Measurements from ENCODE around the gene COL4A2.

Gene COL4A2

DNA sequence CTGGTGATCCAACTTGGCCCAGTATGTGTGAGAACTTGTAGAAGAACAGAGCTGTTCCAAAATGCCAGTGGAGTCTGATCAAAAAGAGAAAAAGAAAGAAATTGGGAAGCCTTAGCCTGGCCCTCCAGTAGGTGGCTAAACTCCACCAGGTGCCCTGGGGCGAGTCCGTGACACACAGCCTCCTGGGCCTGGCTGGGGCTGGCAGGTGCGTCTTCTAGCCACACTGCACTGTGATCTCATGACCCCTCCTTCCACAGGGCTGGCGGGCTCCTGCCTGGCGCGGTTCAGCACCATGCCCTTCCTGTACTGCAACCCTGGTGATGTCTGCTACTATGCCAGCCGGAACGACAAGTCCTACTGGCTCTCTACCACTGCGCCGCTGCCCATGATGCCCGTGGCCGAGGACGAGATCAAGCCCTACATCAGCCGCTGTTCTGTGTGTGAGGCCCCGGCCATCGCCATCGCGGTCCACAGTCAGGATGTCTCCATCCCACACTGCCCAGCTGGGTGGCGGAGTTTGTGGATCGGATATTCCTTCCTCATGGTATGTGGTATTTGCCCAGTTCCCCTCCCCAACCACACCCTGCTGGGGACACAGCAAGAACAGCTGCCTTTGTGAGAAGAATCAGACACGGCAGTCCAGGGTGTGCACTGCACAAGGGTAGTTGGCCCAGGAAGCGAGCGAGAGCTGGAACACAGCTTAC lies 200.7 kb downstream of the COL4A2 start:
- DNase-seq (ENCODE audit: low read depth in 1 of 2, low spot score in 1 of 2): no peak

GRCh38 chr13:110509478-110509926 lies 202.4 kb downstream of the COL4A2 start:
- DNase-seq (ENCODE audit: low read depth in 1 of 2, low spot score in 1 of 2): no peak

- no peak for DNase-seq (ENCODE audit: low read depth in 1 of 2, low spot score in 1 of 2)
Measured at GRCh38 chr13:110509971-110510786, 203.1 kb downstream of the COL4A2 start.

DNA sequence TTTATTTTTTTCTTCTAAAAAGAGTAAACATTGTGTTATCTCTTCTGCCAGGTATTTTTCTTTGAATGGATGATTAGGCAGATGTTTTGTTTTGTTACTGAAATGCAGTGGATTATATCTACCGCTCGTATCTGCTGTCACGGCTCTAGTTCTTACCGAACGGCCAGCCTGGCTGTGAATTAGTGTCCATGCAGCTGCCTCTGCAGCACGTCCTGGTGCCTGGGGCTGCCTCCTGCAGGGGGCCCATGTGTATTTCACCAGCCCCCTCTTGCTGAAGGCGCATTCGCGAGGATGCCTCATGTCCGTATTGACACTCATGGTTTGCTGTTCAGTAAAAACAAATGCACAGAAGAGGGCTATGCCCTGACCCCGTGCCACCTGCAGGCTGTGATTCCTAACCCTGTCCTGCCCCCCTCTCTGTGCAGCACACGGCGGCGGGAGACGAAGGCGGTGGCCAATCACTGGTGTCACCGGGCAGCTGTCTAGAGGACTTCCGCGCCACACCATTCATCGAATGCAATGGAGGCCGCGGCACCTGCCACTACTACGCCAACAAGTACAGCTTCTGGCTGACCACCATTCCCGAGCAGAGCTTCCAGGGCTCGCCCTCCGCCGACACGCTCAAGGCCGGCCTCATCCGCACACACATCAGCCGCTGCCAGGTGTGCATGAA lies 204.6 kb downstream of the COL4A2 start:
- DNase-seq (ENCODE audit: low read depth in 1 of 2, low spot score in 1 of 2): no peak

DNA sequence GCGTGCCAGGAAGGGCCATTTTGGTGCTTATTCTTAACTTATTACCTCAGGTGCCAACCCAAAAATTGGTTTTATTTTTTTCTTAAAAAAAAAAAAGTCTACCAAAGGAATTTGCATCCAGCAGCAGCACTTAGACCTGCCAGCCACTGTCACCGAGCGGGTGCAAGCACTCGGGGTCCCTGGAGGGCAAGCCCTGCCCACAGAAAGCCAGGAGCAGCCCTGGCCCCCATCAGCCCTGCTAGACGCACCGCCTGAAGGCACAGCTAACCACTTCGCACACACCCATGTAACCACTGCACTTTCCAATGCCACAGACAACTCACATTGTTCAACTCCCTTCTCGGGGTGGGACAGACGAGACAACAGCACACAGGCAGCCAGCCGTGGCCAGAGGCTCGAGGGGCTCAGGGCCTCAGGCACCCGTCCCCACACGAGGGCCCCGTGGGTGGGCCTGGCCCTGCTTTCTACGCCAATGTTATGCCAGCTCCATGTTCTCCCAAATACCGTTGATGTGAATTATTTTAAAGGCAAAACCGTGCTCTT lies 205.2 kb downstream of the COL4A2 start:
- no peak for DNase-seq (ENCODE audit: low read depth in 1 of 2, low spot score in 1 of 2)

DNA sequence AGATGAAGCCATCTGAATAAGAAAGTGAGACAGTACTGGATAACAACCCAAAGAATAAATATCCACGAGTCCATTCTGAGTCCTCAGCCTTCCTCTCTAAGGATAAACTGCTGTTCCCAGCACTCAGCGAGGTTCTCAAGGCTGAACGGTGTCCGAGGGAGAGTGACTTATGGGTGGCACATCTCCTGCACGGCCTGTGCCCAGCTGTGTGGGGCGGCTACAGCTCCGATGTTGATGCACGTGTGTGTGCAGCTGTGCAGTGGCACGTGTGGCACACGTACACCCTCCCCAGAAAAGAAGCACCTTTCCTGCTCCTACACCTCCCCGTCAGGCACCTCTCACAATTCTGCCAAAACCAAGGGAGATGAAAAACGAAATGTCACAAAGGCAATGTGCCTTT lies 209.4 kb downstream of the COL4A2 start:
- DNase-seq (ENCODE audit: low read depth in 1 of 2, low spot score in 1 of 2): no peak

- no peak for DNase-seq (ENCODE audit: low read depth in 1 of 2, low spot score in 1 of 2)
Measured at GRCh38 chr13:110517505-110518225, 210.6 kb downstream of the COL4A2 start.

DNA sequence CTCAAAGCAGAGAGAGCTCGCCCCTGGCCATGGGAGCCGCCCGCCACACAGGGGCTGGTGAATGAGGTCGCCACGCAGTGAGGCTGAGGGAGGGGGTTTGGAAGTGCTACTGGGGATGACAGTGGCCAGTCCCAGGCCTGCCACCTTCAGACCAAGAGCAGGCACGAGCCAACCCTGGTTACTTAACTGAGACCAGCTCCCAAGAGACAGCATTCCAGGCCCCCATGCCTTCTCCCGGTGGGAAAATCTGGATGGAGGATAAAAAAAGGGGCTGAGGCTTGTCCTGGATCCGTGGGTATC lies 211.1 kb downstream of the COL4A2 start:
- DNase-seq (ENCODE audit: low read depth in 1 of 2, low spot score in 1 of 2): no peak

GRCh38 chr13:110518571-110518970 lies 211.5 kb downstream of the COL4A2 start:
- DNase-seq (ENCODE audit: low read depth in 1 of 2, low spot score in 1 of 2): no peak

DNA sequence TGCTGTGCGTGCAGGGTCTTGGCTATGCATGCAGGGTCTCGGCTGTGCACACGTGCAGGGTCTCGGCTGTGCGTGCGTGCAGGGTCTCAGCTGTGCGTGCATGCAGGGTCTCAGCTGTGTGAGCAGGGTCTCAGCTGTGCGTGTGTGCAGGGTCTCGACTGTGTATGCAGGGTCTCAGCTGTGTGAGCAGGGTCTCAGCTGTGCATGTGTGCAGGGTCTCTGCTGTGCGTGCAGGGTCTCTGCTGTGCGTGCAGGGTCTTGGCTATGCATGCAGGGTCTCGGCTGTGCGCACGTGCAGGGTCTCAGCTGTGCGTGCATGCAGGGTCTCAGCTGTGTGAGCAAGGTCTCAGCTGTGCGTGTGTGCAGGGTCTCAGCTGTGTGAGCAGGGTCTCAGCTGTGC lies 212.0 kb downstream of the COL4A2 start:
- no peak for DNase-seq (ENCODE audit: low read depth in 1 of 2, low spot score in 1 of 2)

- DNase-seq (ENCODE audit: low read depth in 1 of 2, low spot score in 1 of 2): no peak
Measured at GRCh38 chr13:110519506-110519905, 212.4 kb downstream of the COL4A2 start.

GRCh38 chr13:110520431-110521295 lies 213.6 kb downstream of the COL4A2 start:
- no peak for DNase-seq (ENCODE audit: low read depth in 1 of 2, low spot score in 1 of 2)

- DNase-seq (ENCODE audit: low read depth in 1 of 2, low spot score in 1 of 2): no peak
Measured at GRCh38 chr13:110521296-110521680, 214.2 kb downstream of the COL4A2 start.

DNA sequence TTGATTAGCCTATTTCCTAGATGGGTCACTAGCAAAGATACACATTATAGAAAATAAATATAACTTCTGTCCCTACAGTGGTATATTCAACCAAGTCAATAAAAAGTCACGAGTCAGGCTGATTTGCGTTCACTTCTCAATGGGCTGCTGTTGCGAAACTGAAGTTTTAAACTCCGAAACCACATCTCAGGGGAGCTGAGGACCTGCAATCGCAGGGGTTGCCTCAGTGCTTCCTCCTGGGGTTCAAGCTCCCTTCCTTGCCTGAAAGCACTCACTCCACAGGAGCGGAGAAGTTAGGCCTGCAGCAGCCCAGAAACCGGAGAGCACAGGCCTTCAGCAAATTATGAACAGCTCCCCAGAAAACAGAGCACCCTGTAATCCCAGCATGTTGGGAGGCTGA lies 214.9 kb downstream of the COL4A2 start:
- DNase-seq (ENCODE audit: low read depth in 1 of 2, low spot score in 1 of 2): no peak

DNA sequence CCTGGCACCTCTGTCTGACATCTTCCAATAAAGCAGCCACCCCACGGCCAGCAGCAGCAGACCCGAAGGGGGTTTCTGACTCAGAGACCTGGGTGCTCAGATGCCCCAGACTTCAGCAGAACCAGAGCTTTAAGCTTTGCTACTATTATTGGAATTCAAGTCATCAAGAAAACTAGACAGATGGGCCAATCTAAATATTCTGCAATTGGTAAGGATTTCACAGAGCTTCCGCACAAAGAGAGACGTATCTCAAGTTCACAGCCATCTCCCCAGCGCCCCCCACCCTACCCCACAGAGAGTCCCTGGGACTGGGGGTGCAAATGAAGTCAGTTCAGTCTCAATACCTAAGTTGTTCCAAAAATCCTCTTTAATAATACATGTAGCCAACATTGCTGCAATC lies 215.6 kb downstream of the COL4A2 start:
- no peak for DNase-seq (ENCODE audit: low read depth in 1 of 2, low spot score in 1 of 2)

DNA sequence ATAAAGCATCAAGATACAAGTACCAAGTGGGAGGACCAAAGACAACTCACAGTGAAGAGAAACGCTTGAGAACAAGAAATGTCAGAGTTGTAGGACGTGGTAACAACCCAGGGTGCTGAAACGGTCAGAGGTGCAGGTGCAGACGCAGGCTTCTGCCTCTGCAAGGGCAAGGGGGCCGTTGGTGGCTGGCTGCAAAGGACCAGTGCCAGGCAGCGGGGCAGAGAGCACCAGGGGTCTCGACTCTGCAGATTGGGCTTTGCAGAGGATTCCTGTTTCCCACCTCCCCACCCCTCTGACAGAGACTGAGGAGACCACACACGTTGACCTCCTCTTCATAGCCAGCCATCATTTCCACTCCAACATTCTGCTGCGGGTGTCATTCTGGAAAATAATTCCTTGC lies 216.1 kb downstream of the COL4A2 start:
- no peak for DNase-seq (ENCODE audit: low read depth in 1 of 2, low spot score in 1 of 2)

GRCh38 chr13:110523838-110524540 lies 216.9 kb downstream of the COL4A2 start:
- no peak for DNase-seq (ENCODE audit: low read depth in 1 of 2, low spot score in 1 of 2)

DNA sequence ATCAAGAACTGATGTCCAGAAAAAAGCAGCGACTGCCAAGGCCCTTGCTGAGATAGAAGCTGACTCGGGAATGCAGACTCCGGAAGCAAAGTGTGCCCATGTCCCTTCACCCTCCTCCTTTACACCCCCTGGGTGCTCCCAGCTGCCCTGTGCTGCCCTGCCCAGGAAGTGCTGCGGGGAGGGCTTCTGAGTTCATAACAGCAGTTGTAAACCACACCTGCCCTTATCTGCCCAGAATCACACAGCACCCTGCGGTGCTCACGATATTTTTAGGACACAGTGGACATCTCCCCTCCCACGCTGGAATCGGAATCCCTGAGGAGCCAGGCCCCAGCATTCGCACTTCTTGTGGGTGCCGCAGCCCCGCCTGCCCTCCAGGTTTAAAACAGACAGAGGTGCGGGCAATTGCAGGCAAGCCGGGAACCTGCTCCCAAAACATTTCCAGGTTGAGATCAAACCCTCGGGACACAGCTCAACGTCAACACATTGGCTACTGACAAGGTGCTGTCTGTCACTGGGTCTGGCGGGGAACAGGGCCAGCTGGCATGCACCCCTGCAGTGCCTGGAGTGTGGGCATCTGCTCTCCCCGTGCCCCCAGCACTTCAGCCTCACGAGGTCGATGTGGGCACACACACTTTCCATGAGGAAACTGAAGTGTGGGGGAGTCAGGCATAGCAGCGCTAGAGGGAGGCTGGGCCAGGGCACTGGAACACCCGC lies 217.6 kb downstream of the COL4A2 start:
- DNase-seq (ENCODE audit: low read depth in 1 of 2, low spot score in 1 of 2): no peak
